ENCODE data around the gene ESRRA. TPM values are rescaled to one million over a fixed set of nuclear protein-coding genes. Genes with fewer than 3 reads are reported as not detected.

Gene ESRRA
- total RNA-seq, 5 donors from 2014 or later (not counting 1 experiment from before 2014, with no cell fraction given): 20.2 to 43.1 (median 39.7) TPM

DNA sequence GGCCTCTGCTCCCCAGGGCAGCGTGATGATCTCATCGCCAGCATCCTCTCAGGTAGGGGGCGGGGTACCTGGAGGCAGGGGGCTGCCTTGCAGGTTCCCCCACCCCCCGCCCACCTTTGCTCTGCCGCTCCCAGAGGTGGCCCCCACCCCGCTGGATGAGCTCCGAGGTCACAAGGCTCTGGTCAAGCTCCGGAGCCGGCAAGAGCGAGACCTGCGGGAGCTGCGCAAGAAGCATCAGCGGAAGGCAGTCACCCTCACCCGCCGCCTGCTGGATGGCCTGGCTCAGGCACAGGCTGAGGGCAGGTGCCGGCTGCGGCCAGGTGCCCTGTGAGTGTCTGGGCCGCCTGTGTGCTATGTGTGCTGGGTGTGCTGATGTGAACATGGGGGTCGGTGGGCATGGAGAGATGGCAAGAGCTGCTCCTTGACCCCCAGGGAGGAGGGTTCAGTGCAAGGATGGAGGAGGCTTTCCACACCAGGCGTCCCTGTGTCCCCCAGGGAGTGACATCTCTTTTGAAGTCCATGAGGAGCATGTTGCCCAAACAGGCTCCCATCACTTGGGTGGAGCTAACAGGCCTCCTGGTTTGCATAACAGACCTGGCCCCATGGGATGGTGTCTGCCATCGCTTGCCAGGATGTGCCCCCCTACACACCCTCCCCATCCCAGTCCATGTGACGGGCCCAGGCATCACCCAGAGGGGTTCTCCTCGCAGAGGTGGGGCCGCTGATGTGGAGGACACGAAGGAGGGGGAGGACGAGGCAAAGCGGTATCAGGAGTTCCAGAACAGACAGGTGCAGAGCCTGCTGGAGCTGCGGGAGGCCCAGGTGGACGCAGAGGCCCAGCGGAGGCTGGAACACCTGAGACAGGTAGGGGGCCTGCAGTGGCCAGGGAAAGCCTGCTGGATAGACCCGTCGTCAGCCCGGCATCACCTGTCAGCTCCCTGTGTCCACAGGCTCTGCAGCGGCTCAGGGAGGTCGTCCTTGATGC lies 39.9 kb upstream of the ESRRA start:
- no peak overlapping the region for H3K4me3 ChIP-seq (ENCODE audit: control insufficient read depth in 1 of 2, extremely low read depth in 1 of 2, low read length in 1 of 2)
- H3K27ac ChIP-seq (ENCODE audit: low read length): no peak overlapping the region
- ATAC-seq (replicated peaks in 1 of 4) (no peak), DNase-seq (no peak)
- H3K36me3 Mint-ChIP-seq: peaks cover 2% of the 10 kb centered on the region
- CTCF ChIA-PET: interaction anchor here in 1 of 2 donors (0.6 kb wide), 1 partner anchor 87 kb away, joined by 3 read pairs; no protein-coding TSS in a partner anchor
- H3K9me3 ChIP-seq: no peaks in the 10 kb centered on the region
- 91% methylated on average over 33 of the region's 35 CpGs for WGBS (ENCODE audit: insufficient coverage)
- H3K27me3 Mint-ChIP-seq: no peaks in the 10 kb centered on the region
- H3K4me1 Mint-ChIP-seq: peaks cover 18 to 25% (median 20%) of the 10 kb centered on the region in 3 donors
- H3K4me3 Mint-ChIP-seq: no peak overlapping the region
- POLR2A ChIA-PET: no interaction called here
- peaks cover 5 to 24% of the 10 kb centered on the region in 2 experiments for H3K4me1 ChIP-seq (ENCODE audit: control insufficient read depth in 1 of 2, extremely low read depth in 1 of 2, insufficient read depth in 2 of 2, low read length in 2 of 2)
- no peaks in the 10 kb centered on the region for H3K36me3 ChIP-seq (ENCODE audit: control insufficient read depth in 2 of 2, extremely low read depth in 1 of 2, insufficient read depth in 1 of 2, low read length in 1 of 2)
- H3K9me3 Mint-ChIP-seq: no peaks in the 10 kb centered on the region
- no peak overlapping the region for H3K27ac Mint-ChIP-seq
- H3K27me3 ChIP-seq (replicated peaks in 1 of 2; ENCODE audit: control insufficient read depth in 2 of 2, extremely low read depth in 1 of 2, insufficient read depth in 2 of 2, low read length in 1 of 2): no peaks in the 10 kb centered on the region

DNA sequence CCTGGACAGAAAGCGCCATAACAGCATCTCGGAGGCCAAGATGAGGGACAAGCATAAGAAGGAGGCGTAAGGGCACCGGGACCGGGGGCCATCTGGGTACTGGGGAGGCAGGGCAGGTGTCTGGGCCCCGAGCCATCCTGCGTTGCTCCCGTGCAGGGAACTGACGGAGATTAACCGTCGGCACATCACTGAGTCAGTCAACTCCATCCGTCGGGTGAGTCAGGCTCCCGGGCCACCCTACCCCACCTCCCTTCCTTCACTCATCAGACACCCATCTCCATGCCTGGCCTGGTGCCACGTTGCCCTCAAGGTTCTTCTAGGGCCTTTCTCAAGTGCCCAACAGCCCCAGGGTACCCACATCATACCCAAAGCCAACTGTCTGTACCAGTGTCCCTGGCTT lies 39.0 kb upstream of the ESRRA start:
- no peak for DNase-seq
- peaks cover 18 to 25% (median 20%) of the 10 kb centered on the region in 3 donors for H3K4me1 Mint-ChIP-seq
- H3K4me1 ChIP-seq (ENCODE audit: control insufficient read depth in 1 of 2, extremely low read depth in 1 of 2, insufficient read depth in 2 of 2, low read length in 2 of 2): peaks cover 5 to 29% of the 10 kb centered on the region in 2 experiments
- no peaks in the 10 kb centered on the region for H3K9me3 ChIP-seq
- WGBS (ENCODE audit: insufficient coverage): 97% methylated on average over 15 of the region's 15 CpGs
- CTCF ChIA-PET: no interaction called here
- H3K27ac ChIP-seq (ENCODE audit: low read length): no peak overlapping the region
- POLR2A ChIA-PET: no interaction called here
- no peaks in the 10 kb centered on the region for H3K36me3 ChIP-seq (ENCODE audit: control insufficient read depth in 2 of 2, extremely low read depth in 1 of 2, insufficient read depth in 1 of 2, low read length in 1 of 2)
- peak overlapping the region in 1 of 2 donors; percentile 11 for H3K27ac Mint-ChIP-seq
- ATAC-seq (replicated peaks in 1 of 4): no peak
- no peak overlapping the region for H3K4me3 Mint-ChIP-seq
- no peaks in the 10 kb centered on the region for H3K27me3 ChIP-seq (replicated peaks in 1 of 2; ENCODE audit: control insufficient read depth in 2 of 2, extremely low read depth in 1 of 2, insufficient read depth in 2 of 2, low read length in 1 of 2)
- H3K36me3 Mint-ChIP-seq: peaks cover 2% of the 10 kb centered on the region
- no peaks in the 10 kb centered on the region for H3K27me3 Mint-ChIP-seq
- no peak overlapping the region for H3K4me3 ChIP-seq (ENCODE audit: control insufficient read depth in 1 of 2, extremely low read depth in 1 of 2, low read length in 1 of 2)
- H3K9me3 Mint-ChIP-seq: no peaks in the 10 kb centered on the region

DNA sequence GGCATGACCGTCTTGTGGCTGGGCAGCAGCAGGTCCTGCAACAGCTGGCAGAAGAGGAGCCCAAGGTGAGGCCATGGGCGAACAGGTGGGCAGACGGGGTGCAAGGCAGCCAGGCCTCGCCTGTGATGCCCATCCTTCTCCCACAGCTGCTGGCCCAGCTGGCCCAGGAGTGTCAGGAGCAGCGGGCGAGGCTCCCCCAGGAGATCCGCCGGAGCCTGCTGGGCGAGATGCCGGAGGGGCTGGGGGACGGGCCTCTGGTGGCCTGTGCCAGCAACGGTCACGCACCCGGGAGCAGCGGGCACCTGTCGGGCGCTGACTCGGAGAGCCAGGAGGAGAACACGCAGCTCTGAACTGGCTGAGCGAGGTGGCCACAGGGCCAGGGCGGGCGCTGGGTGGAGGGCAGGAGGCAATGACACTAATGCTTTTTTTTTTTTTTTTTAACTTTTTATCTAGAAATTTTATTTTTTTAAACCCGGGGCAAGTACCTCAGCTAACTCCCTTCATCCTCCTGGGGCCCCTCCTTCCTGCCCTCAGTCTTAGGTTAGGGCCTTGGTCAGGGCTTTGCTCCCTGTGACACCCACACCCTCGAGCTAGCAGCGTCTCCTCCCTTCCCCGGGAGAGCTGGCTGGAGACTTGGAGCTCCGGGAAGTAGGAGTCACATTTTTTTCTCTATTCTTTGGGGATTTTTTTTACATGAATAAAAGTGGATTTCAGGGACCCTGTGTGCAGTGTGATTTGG lies 37.9 kb upstream of the ESRRA start:
- no peaks in the 10 kb centered on the region for H3K27me3 ChIP-seq (replicated peaks in 1 of 2; ENCODE audit: control insufficient read depth in 2 of 2, extremely low read depth in 1 of 2, insufficient read depth in 2 of 2, low read length in 1 of 2)
- ATAC-seq (replicated peaks in 1 of 4) (no peak), DNase-seq (no peak)
- Mint-ChIP-seq H3K27ac (peak overlapping the region; percentile 84 to 94), H3K4me3 (peak overlapping the region in 2 of 3 donors; percentile 21 to 95), H3K27me3 (no peaks in the 10 kb centered on the region), H3K9me3 (no peaks in the 10 kb centered on the region), H3K4me1 (peaks cover 22 to 31% (median 25%) of the 10 kb centered on the region in 3 donors), H3K36me3 (peaks cover 2% of the 10 kb centered on the region)
- peaks cover 0 to 2% of the 10 kb centered on the region in 2 donors for H3K36me3 ChIP-seq (ENCODE audit: control insufficient read depth in 2 of 2, extremely low read depth in 1 of 2, insufficient read depth in 1 of 2, low read length in 1 of 2)
- peak overlapping the region; percentile 23 for H3K27ac ChIP-seq (ENCODE audit: low read length)
- 95% methylated on average over 18 of the region's 27 CpGs for WGBS (ENCODE audit: insufficient coverage)
- H3K4me1 ChIP-seq (ENCODE audit: control insufficient read depth in 1 of 2, extremely low read depth in 1 of 2, insufficient read depth in 2 of 2, low read length in 2 of 2): peaks cover 5 to 39% of the 10 kb centered on the region in 2 experiments
- ChIA-PET POLR2A (interaction anchor here in 1 of 2 donors (0.6 kb wide), 1 partner anchor 59 kb away, joined by 4 read pairs; no protein-coding TSS in a partner anchor), CTCF (no interaction called here)
- no peak overlapping the region for H3K4me3 ChIP-seq (ENCODE audit: control insufficient read depth in 1 of 2, extremely low read depth in 1 of 2, low read length in 1 of 2)
- no peaks in the 10 kb centered on the region for H3K9me3 ChIP-seq

DNA sequence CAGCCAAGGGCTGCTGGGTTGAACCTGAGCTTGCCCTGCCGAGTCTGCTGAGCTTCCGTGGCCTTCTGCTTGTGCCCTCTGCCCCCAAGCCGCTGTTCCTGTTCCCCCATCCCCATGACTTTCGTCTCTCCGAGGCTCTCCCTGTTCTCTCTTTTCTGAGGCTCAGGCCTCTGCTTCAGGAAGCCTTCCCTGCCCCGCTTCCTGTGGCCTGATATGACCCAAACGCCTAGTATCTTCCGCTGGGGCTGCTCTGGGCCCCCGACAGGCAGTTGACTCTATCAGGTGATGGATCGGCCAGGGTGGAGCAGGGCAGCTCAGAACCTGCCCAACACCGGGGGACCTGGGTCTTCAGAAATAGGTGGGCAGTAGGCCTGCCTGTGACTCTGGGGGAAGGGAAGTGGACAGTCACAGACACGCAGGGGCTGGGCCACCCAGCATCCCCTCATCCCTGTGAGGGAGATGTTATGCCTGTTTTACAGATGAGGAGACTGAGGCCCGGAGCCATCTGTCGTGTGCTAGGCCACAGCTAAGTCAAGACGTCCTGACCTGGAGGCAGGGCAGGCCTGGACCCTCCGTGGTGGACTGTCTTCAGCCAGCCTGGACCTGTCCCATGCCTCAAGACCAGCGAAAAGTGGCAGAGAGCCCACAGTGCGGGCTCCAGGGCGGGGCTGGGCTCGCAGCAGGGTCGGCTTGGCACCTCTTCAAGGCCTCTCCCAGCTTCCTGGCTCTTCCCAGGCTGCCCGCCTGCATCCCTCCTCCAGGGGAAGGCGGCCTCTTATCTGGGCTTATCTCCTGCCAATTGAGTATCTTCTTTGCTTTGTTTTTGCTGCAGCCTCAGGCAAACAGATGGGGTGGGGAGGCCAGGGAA lies 37.1 kb upstream of the ESRRA start:
- peak overlapping the region; percentile 94 to 95 for H3K27ac Mint-ChIP-seq
- POLR2A ChIA-PET: interaction anchor here in 1 of 2 donors (0.6 kb wide), 1 partner anchor 60 kb away, joined by 4 read pairs; no protein-coding TSS in a partner anchor
- peaks cover 5 to 41% of the 10 kb centered on the region in 2 experiments for H3K4me1 ChIP-seq (ENCODE audit: control insufficient read depth in 1 of 2, extremely low read depth in 1 of 2, insufficient read depth in 2 of 2, low read length in 2 of 2)
- 71% methylated on average over 19 of the region's 23 CpGs for WGBS (ENCODE audit: insufficient coverage)
- H3K36me3 Mint-ChIP-seq: no peaks in the 10 kb centered on the region
- peaks cover 0 to 4% of the 10 kb centered on the region in 2 donors for H3K36me3 ChIP-seq (ENCODE audit: control insufficient read depth in 2 of 2, extremely low read depth in 1 of 2, insufficient read depth in 1 of 2, low read length in 1 of 2)
- no peak for DNase-seq
- no peaks in the 10 kb centered on the region for H3K9me3 Mint-ChIP-seq
- H3K4me3 ChIP-seq (ENCODE audit: control insufficient read depth in 1 of 2, extremely low read depth in 1 of 2, low read length in 1 of 2): peak overlapping the region; percentile 88 to 90
- H3K27ac ChIP-seq (ENCODE audit: low read length): peak overlapping the region; percentile 95
- ATAC-seq (replicated peaks in 1 of 4): no peak
- H3K9me3 ChIP-seq: no peaks in the 10 kb centered on the region
- no peaks in the 10 kb centered on the region for H3K27me3 ChIP-seq (replicated peaks in 1 of 2; ENCODE audit: control insufficient read depth in 2 of 2, extremely low read depth in 1 of 2, insufficient read depth in 2 of 2, low read length in 1 of 2)
- CTCF ChIA-PET: interaction anchor here (0.6 to 2.5 kb wide), 5 partner anchors 10 to 64 kb away, joined by 3 to 7 read pairs (median 3); no protein-coding TSS in a partner anchor
- no peaks in the 10 kb centered on the region for H3K27me3 Mint-ChIP-seq
- H3K4me3 Mint-ChIP-seq: peak overlapping the region; percentile 92 to 95 (median 93)
- H3K4me1 Mint-ChIP-seq: peaks cover 22 to 31% (median 23%) of the 10 kb centered on the region in 3 donors

DNA sequence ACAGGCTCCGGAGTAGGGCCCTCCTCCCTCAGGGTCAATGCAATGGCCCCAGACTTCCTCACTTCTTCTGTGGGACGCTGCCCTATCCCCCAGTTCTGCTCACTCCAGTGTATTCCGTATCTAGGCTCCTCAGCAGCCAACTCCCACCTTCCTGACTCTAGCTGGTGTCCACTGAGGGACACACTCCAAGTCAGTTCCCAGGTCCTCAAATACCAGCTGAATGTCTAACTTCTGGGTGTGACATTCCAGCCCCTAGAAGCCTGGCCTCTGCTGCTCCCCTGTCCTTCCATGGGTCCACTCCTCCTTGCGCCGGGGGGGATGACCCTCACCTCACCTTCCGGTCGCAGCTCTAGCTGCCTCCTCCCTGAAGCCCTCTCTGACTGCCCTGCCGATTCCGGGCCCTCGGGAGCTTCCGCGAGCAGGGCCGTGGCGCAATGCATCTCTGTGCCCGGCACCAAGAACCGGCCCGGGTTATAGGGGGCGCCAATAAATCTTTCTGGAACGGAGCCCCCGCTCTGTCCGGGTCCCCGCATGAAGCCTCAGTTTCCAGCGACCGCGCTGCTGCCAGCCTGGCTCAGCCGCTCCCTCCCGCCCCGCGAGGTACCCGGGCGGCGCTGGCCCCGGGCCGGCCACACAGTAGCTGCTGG lies 36.3 kb upstream of the ESRRA start:
- 3% methylated on average over 33 of the region's 34 CpGs for WGBS (ENCODE audit: insufficient coverage)
- no peaks in the 10 kb centered on the region for H3K36me3 Mint-ChIP-seq
- CTCF ChIA-PET: interaction anchor here (0.5 to 2.5 kb wide), 7 partner anchors 11 to 519 kb away, joined by 3 to 7 read pairs (median 3); partner anchors contain the start of gene GPR137 (in 1 of the 2)
- ATAC-seq (replicated peaks in 1 of 4): peak; percentile 0 to 13 (median 5)
- Histone ChIP-seq H3K9me3 (no peaks in the 10 kb centered on the region), H3K4me3 (ENCODE audit: control insufficient read depth in 1 of 2, extremely low read depth in 1 of 2, low read length in 1 of 2) (peak overlapping the region; percentile 88 to 90), H3K4me1 (ENCODE audit: control insufficient read depth in 1 of 2, extremely low read depth in 1 of 2, insufficient read depth in 2 of 2, low read length in 2 of 2) (peaks cover 5 to 41% of the 10 kb centered on the region in 2 experiments), H3K27ac (ENCODE audit: low read length) (peak overlapping the region; percentile 95), H3K27me3 (replicated peaks in 1 of 2; ENCODE audit: control insufficient read depth in 2 of 2, extremely low read depth in 1 of 2, insufficient read depth in 2 of 2, low read length in 1 of 2) (no peaks in the 10 kb centered on the region), H3K36me3 (ENCODE audit: control insufficient read depth in 2 of 2, extremely low read depth in 1 of 2, insufficient read depth in 1 of 2, low read length in 1 of 2) (peaks cover 0 to 4% of the 10 kb centered on the region in 2 donors)
- H3K27me3 Mint-ChIP-seq: no peaks in the 10 kb centered on the region
- POLR2A ChIA-PET: no interaction called here
- no peaks in the 10 kb centered on the region for H3K9me3 Mint-ChIP-seq
- peak in 5 of 35 experiments; percentile 14 to 54 (median 30) for DNase-seq
- peak overlapping the region; percentile 92 to 95 (median 93) for H3K4me3 Mint-ChIP-seq
- H3K27ac Mint-ChIP-seq: peak overlapping the region; percentile 95
- peaks cover 22 to 31% (median 23%) of the 10 kb centered on the region in 3 donors for H3K4me1 Mint-ChIP-seq

All from T-cell (primary cell).